ENCODE measurements around the gene TRIM4. TPM values are rescaled to one million over a fixed set of nuclear protein-coding genes. Genes with fewer than 3 reads are reported as not detected.

The TRIM4 gene
- total RNA-seq, 1 experiment from 2014 or later, result 6.9 TPM

- Histone ChIP-seq H4K91ac (ENCODE audit: insufficient read length, low read depth, low read length) (no peak overlapping the region), H3K9ac (ENCODE audit: extremely low read depth, insufficient read length, low read length) (no peak overlapping the region), H3K14ac (ENCODE audit: insufficient read depth, low read length) (no peak overlapping the region), H3K4ac (ENCODE audit: low read depth, low read length) (no peak overlapping the region), H3K4me1 (ENCODE audit: insufficient read depth, low read length) (no peaks in the 10 kb centered on the region), H3K27me3 (ENCODE audit: insufficient read depth, low read length) (no peaks in the 10 kb centered on the region; the same call in 1 of the 2 replicates), H2BK20ac (ENCODE audit: low read depth, low read length, poor library complexity, severe bottlenecking) (no peak overlapping the region), H3K56ac (ENCODE audit: insufficient read length, low read depth, low read length) (no peak overlapping the region), H3K79me2 (ENCODE audit: insufficient read depth, low read length) (no peaks in the 10 kb centered on the region), H4K20me1 (ENCODE audit: control insufficient read depth, insufficient read depth, insufficient read length) (no peaks in the 10 kb centered on the region), H2BK15ac (ENCODE audit: low read depth, low read length) (no peak overlapping the region), H2AK5ac (ENCODE audit: insufficient read length, low read length) (no peak overlapping the region), H3T11ph (ENCODE audit: low read length) (no peak overlapping the region), H3K4me2 (ENCODE audit: insufficient read depth, insufficient read length, low read length) (no peak overlapping the region), H3K9me3 (ENCODE audit: control insufficient read depth, low read depth, low read length) (no peaks in the 10 kb centered on the region), H3K27ac (ENCODE audit: insufficient read length, low read depth, low read length) (no peak overlapping the region), H3K23me2 (ENCODE audit: insufficient read length, low read depth, low read length, poor library complexity, severe bottlenecking) (no peaks in the 10 kb centered on the region), H2BK5ac (ENCODE audit: insufficient read length, low read length) (no peak overlapping the region), H2BK120ac (ENCODE audit: low read depth, low read length, poor library complexity, severe bottlenecking) (no peak overlapping the region), H3K18ac (ENCODE audit: insufficient read length, low read depth, low read length) (no peak overlapping the region), H3K79me1 (ENCODE audit: insufficient read depth, low read depth, low read length, poor library complexity, severe bottlenecking) (no peaks in the 10 kb centered on the region), H4K8ac (replicated peaks; ENCODE audit: insufficient read length, low read depth, low read length) (no peak overlapping the region), H3K23ac (ENCODE audit: insufficient read length, low read depth, low read length) (no peak overlapping the region), H2BK12ac (ENCODE audit: insufficient read length, low read depth, low read length) (no peak overlapping the region), H4K5ac (ENCODE audit: insufficient read length, low read depth, low read length) (no peak overlapping the region), H2AFZ (ENCODE audit: low read length) (no peak overlapping the region)
- WGBS (ENCODE audit: extremely low coverage, insufficient read length, low lambda C conversion rate), result no CpG with 5 or more reads among the region's 5 CpGs
- H3K27me3 Mint-ChIP-seq (ENCODE audit: low read depth), result no peaks in the 10 kb centered on the region
- no peaks in the 10 kb centered on the region for H3K36me3 Mint-ChIP-seq (ENCODE audit: insufficient read depth in 1 of 3, low read depth in 3 of 3)
- no peak overlapping the region for H3K4me3 Mint-ChIP-seq
- no peak for TF ChIP-seq CTCF (conservative IDR thresholded peaks at IDR 0.05)
- H3K27ac Mint-ChIP-seq, result no peak overlapping the region
- DNase-seq, result no peak
- 0 out of 5 replicates have a peak, but pooled peaks cover 0 to 2% of the 10 kb centered on the region in 2 experiments for H3K9me3 Mint-ChIP-seq
- no peaks in the 10 kb centered on the region for H3K4me1 Mint-ChIP-seq
These were observed 42.8 kb downstream of the TRIM4 start for GRCh38 chr7:99876491-99876890.
